HG03025 (cell line): ENCODE measurements around the gene CGB3.

Experiments used
- ATAC-seq: cut with Tn5 transposase; IDR thresholded peaks from one replicate; pipeline ENCODE4 v1.9.1; 2021; ENCODE audit warnings: mild to moderate bottlenecking, moderate library complexity; ENCODE audit not compliant: unreplicated experiment, low FRiP score

The CGB3 gene

DNA sequence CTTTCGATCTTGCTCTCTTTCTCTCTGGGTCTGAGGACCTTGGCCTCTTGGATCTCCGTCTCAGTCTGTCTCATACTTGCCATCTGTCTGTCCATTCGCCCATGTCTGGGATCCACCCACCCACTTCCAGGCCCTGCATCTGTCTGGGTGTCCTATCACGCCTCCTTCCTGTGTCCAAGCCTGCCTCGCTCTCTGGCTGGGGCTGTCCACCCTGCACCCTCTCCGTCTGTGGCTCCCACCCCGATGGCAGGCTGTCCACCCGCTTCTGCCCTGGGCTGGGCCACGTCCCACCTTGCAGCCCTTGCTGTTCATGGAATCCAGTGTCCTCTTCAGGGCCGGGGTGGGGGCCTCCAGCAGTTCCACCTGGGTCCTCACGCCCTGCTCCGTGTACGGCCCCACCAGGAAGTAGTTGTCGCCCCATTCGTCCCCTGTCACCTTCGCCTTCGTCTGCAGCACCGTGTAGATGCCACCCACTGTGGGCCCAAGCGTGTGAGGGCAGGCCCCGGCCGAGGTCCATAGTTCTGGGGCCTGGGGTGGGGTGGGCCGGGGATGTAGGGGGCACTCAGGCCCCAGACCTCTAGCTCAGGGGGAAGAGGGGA is 33.0 kb downstream of the CGB3 start:
- ATAC-seq = no peak

DNA sequence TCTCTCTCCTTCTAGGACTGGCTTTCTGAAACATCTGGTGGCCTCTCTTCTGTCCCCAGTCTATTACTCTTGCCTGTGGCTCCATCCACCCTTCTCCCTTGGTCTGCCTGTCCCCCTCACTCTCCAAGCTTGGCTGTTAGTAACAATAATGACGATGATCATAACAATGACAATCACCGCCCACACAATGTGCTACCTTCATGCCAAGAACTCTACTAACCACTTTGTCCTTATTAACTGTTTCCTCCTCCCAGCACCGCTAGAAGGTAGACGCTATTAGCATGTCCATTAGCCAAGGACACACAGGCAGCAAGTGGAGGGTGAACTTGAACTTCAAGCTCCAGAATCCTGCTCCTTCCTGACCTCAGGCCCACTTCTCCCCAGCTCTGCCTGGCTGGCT is 33.7 kb downstream of the CGB3 start:
- ATAC-seq = no peak

DNA sequence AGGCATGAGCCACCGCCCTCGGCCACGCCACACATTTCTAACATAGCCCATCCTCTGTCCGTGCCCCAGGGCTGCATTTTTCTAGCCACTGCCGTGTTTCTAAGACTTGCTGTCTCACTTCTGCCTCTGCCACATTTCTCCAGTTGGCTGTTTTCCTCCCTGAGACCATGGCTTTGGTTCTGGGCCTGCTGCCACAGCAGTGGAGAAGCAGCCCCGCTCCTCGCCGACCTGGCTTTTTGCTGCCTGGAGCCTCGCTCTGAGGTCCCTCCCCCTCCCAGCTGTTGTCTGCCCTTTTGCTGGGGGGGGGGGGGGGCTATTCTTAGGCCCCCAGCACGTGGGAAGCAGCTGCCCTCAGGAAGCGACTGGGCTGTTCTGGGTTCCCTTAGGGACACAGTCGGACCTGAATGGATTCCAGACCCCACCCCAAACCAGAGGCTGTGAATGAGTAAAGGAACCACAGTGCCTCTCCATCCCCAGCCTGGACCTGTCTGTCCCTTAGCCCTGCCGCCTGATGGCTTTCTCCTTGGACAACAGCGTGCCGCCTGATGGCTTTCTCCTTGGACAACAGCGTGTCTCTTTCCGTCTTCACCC is 34.3 kb downstream of the CGB3 start:
- no peak for ATAC-seq

DNA sequence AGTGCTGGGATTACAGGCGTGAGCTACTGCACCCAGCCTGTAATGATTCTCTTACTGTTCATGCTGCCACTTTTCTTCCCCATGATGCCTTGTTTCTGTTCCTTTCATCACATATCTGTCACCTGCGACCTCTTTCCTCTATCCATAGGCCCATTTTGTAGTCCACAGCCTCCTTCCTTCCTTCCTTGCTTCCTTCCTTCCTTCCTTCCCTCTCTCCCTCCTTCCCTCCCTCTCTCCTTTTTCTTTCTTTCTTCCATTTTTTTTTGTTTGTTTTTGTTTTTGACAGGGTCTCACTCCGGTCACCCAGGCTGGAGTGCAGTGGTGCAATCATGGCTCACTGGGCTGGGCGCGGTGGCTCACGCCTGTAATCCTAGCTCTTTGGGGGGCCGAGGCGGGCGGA is 35.3 kb downstream of the CGB3 start:
- no peak for ATAC-seq

DNA sequence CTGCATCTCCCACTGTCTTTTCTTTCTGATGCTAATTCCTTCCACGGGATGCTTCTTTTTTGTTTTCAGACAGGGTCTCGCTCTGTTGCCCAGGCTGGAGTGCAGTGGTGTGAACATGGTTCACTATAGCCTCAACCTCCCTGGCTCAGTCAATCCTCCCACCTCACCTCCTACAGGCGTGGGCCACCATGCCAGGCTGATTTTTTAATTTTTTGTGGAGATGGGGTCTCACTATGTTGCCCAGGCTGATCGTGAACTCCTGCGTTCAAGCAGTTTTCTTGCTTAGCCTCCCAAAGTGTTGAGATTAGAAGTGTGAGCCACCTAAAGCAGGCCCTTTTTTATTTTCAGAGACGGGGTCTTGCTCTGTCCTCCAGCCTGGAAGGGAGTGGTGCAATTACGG is 35.8 kb downstream of the CGB3 start:
- no peak for ATAC-seq

DNA sequence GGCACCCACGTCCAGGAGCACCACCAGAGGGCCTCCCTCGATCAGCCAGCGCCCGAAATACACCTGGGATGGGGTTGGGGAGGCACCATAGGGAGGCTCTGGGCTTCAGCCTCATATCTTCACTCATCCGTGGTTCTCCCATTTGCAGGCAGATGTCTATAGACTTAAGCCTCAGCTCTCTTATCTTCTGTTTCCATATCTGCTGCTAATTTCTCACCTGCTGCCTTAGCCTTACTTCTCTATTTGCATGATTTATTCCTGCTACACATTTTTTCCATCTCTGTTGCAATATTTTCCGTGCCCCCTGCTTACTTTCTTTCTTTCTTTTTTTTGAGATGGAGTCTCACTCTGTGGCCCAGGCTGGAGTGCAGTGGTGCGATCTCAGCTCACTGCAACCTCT is 36.8 kb downstream of the CGB3 start:
- no peak for ATAC-seq

DNA sequence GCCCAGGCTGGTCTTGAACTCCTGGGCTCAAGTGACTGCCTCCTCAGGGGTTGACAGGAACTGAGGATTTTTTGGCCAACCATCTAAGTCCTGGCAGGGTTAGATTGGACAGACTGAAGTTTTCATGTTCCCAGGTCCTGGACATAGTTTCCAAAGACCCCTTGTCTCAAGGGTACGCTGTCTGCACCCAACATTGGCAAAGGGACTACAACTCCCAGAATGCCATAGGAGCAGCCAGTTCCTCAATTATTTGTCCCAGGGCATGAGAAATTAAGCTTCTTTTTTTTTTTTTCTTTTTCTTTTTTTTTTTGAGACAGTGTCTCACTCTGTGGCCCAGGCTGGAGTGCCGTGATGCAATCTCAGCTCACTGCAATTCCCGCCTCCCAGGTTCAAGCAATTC is 37.9 kb downstream of the CGB3 start:
- no peak for ATAC-seq

DNA sequence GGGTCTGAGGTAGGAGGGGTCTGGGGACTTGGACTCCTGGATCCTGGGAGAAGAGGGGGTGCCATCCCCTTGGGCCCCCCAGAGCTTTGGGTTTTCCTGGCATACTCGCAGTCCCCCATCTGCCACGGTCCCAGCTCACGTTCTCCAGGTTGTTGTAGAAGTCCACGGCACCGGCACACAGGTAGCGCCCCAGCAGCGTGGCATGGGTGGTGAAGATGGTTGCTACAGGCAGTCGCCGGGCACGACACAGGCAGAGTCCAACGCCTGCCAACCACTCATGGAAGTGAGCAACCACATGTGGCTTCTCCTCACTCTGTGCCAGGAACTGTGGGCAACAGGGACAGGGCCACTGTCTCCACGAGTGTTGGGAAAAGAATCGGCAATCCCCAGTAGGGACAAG is 38.4 kb downstream of the CGB3 start:
- no peak for ATAC-seq

DNA sequence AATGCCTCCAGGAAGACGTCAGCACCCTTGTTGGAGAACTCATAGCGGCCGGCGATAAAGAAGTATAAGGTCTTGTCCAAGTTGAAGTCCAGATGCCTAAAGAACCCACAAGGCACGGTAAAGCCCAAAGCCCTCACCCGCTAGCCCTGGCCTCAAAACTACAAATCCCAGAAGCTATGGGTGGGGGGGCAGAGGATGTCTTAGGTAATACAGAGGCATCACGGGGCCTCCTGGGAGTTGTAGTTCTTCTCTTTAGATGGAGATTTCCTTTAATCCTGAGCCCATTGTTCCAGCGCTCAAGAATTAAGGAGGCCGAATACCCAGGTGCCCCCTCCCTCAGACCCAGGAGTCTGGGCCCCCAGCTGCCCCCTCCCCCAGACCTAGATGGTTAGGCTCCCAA is 41.9 kb downstream of the CGB3 start:
- ATAC-seq = no peak

DNA sequence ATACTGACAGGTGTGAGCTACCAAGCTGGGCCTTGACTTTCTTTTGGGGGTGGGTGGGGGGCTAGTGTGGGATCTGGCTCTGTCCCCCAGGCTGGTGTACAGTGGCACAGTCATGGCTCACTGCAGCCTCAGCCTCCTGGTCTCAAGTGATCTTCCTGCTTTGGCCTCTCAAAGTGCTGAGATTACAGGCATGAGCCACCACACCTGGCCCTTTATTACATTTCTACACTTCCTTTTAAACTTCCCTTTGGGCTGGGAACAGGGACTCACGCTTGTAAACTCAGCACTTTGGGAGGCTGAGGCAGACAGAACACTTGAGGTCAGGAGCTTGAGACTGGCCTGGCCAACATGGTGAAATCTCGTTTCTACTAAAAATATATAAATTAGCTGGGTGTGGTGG is 47.1 kb downstream of the CGB3 start:
- ATAC-seq = no peak

DNA sequence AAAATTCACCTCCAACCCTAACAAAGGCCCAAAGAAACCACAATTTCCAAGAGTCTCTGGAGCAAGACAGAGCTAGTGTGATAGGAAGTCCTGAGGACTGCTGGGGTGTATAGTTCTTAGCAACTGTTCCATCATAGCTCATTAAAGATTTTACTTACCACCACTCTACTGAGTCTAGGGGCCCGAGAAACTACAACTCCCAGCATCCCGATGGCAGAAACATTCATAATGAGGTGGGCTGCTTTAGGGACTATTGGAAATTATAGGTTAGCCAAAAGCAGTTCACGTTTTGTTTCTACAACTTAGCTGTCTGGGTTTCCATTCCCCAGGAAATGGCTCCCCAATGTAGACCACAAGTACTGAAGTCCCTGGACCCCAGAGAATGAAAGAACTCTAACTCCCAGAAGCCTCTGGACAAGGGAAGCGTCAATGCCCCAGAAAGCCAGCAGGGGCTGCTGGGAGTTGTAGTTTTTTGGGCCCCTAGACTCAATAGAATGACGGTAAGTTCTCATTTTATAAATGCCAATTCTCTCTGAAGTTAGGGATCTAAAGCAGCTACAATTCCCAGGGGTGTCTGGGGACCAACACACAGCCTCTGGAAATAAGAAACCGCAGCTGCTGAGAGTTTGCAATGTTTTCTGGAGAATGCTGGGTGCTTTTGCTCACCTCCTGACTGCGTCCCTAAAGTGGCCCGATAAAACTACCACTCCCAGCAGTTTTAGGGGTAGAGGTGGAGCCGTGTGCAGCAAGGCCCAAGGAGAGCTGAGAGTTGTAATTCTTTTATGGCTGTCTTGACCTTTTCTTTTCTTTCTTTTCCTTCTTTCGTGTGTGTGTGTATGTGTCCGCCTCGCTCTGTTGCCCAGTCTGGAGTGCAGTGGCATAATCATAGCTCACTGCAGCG is 47.9 kb downstream of the CGB3 start:
- no peak for ATAC-seq
